GM10266 (cell line): ENCODE measurements around the gene BCKDK.

ENCODE experiments used
- DNase-seq: peaks from one replicate; pipeline ENCODE4 v3.0.0; 2012; ENCODE audit errors: extremely low spot score
- TF ChIP-seq, protein P1 (sequence below): IDR thresholded peaks from 2 replicates; pipeline ENCODE4 v1.5.1; 2012; ENCODE audit warnings: mild to moderate bottlenecking, low read depth; ENCODE audit not compliant: control insufficient read depth, insufficient read depth; ENCODE audit errors: missing control alignments

The BCKDK gene

DNA sequence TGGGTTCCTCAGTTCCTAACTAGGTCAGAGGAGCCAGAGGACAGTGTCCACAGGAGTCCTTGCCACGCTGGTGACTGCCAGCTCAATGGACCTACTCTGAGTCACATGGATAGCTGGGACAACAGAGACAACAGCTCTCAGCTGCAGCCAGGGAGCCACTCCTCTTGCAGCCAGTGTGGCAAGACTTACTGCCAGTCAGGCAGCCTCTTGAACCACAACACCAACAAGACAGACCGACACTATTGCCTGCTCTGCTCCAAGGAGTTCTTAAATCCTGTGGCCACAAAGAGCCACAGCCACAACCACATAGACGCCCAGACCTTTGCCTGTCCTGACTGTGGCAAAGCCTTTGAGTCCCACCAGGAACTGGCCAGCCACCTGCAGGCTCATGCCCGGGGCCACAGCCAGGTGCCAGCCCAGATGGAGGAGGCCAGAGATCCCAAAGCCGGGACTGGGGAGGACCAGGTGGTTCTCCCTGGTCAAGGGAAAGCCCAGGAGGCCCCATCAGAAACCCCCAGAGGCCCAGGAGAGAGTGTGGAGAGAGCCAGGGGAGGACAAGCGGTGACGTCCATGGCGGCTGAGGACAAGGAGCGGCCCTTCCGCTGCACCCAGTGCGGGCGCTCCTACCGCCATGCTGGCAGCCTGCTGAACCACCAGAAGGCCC, 27.3 kb upstream of the BCKDK start:
- no peak for DNase-seq
- TF ChIP-seq, protein P1, sequence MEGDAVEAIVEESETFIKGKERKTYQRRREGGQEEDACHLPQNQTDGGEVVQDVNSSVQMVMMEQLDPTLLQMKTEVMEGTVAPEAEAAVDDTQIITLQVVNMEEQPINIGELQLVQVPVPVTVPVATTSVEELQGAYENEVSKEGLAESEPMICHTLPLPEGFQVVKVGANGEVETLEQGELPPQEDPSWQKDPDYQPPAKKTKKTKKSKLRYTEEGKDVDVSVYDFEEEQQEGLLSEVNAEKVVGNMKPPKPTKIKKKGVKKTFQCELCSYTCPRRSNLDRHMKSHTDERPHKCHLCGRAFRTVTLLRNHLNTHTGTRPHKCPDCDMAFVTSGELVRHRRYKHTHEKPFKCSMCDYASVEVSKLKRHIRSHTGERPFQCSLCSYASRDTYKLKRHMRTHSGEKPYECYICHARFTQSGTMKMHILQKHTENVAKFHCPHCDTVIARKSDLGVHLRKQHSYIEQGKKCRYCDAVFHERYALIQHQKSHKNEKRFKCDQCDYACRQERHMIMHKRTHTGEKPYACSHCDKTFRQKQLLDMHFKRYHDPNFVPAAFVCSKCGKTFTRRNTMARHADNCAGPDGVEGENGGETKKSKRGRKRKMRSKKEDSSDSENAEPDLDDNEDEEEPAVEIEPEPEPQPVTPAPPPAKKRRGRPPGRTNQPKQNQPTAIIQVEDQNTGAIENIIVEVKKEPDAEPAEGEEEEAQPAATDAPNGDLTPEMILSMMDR, result no peak

DNA sequence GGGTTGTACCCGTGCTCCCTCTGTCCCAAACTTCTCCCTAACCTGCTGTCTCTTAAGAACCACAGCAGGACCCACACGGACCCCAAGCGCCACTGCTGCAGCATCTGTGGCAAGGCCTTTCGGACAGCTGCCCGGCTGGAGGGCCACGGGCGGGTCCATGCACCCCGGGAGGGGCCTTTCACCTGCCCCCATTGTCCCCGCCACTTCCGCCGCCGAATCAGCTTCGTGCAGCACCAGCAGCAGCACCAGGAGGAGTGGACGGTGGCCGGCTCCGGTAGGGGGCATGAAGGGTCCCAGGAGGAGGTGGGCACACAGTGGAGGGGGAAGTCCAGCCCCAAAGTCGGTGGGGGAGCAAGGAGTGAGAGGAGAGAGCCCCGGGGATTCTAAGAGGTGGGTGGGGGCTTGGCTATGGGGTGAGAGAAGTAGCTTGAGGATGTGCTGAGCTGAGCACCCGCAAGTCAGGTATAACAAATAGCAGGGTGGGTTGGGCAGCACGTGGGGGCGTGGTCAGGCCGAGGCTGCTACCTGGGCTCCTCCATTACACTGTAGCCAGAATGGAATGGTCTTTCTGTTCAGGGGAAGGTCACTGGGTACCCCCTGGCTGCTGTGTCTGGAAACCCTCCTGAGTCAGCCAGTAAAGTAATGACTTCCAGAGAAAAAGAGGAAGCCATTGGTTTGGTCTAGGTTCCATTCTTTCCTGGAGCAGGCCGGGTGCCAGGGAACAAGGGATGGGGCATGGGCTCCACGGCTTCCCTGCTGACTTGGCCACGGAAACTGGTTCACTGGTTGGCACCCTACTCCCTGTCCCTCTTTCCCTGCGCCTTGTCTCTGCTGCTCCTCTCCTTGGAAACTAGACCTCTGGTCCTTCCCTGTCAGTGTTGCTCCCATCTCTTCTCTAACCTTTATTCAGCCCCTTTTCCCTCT, 26.5 kb upstream of the BCKDK start:
- TF ChIP-seq, protein P1, result no peak
- DNase-seq, result no peak

DNA sequence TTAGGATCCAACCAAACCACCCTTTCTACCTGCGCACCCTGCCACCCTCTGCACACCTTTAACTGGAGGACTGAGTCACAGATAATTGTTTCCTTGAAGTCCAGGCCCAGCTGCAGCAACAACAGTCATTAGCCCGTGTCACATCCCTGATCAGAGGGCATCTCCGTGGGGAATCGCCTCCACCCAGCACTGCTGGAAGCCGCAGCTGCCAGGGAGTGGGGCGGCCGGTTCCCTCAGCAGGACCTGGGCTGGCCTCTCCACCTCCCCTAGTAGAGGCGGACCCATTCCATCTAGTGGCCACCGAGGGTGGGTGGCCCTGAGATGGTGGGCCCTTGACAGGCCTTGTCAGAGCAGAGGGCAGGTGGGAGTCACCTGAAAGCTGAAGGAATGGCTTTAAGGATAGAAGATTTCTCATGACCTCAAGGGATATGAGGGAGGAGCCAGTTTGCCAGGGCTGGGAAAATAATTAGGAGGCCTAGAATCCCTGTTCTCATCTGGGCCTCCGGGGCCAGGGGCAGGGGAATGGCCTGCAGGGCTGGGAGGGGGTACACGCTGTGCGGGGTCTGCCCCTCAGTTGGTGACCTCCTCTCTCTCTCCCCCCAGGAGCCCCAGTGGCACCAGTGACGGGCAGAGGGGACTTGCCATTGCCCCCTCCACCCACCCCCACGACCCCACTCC, 25.7 kb upstream of the BCKDK start:
- no peak for DNase-seq
- TF ChIP-seq, protein P1, result no peak

DNA sequence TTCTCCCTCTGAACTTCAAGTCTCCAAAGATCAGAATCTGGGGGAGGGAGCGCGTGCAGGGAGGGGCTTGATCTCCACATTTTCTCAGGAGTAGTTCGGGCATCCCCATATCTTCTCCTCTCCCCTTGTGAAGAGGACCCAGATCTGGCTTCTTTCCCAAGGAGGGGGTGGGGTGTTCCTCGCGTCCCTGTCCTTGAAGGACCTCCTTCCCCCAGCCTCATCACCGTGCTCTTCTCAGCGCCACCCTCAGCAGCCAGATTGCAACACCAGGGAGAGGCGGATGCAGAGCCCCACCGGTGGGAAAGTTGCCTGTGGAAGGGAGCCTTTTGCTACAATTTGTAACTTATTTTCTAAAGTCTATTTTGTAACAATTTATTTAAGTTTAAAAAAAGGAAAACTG, 25.1 kb upstream of the BCKDK start:
- no peak for DNase-seq
- TF ChIP-seq, protein P1, result no peak

DNA sequence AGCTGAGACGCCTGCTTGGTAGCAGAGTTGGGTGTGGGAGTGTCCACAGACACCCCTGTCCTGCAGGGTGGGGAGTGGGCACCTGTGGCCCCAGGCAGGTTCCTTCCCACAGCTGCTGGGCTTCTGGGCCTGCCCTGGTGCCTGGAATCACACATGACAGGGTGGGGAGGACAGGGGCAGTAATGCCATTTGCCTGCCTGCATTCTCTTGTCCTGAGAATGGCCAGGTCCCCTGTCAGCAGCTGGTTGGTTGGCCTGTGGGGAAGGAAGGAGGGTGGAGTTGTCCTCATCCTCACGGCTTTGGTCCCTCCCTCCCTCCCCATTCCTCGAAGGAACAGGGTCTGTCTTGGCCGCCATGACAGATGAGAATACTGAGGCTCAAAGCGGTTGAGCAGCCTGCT, 24.6 kb upstream of the BCKDK start:
- no peak for DNase-seq
- TF ChIP-seq, protein P1, result no peak

DNA sequence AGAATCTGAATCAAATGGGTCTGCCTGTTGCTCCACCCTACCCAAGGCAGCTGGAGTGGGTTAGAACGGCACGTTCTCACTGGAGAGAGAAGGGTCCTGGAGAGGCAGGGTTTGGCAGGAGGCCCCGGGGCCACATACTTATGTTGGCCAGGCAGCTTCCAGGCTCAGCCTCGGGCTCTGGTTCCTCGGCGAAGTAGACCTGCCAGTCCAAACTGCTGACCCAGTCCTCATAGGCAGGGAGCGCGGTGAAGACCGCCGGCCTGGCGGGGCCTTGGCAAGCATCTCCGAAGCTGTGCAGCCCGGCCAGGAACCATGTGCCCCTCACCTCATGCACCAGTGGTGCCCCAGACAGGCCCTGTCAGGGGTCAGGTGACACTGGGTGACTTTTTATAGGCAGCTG, 24.2 kb upstream of the BCKDK start:
- no peak for DNase-seq
- TF ChIP-seq, protein P1, result no peak
